Left renal pelvis (tissue), 4 donors: ENCODE measurements around the gene MBD3. TPM values are rescaled to one million over a fixed set of nuclear protein-coding genes. Genes with fewer than 3 reads are reported as not detected.

ENCODE experiments used
- DNase-seq, 4 donors: peaks; one replicate each; pipeline ENCODE4 v3.0.0-alpha.2; 2013; ENCODE audit warnings: low read depth in 4 of 4, low spot score in 3 of 4
- polyA plus RNA-seq, 4 donors: library from polyadenylated mRNA; unstranded; fragments of 120-200 nt; gene quantifications; one replicate each; pipeline ENCODE4 v1.2.1, GENCODE V29; 2013; ENCODE audit not compliant: insufficient read length in 4 of 4

The MBD3 gene
- polyA plus RNA-seq, 4 donors: 43.1 to 80.9 (median 44.9) TPM

GRCh38 chr19:1601613-1602064 lies 9.0 kb upstream of the MBD3 start:
- DNase-seq: no peak

GRCh38 chr19:1599460-1599846 lies 6.8 kb upstream of the MBD3 start:
- DNase-seq: no peak

- DNase-seq: no peak
Measured at GRCh38 chr19:1598777-1599459, 6.3 kb upstream of the MBD3 start.

DNA sequence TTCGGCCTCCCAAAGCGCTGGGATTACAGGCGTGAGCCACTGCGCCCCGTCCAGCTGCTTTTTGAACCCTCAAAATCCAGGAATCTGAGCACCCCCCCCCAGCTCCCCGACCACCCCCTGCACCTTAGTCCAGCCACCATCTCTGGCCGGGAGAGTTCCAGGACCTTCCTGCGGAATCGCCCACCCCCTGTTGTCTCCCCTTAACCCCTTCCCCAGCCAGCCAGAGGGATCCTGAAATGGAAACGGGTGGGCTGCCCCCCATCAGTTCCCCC lies 772 bp upstream of the MBD3 start:
- DNase-seq: no peak

DNA sequence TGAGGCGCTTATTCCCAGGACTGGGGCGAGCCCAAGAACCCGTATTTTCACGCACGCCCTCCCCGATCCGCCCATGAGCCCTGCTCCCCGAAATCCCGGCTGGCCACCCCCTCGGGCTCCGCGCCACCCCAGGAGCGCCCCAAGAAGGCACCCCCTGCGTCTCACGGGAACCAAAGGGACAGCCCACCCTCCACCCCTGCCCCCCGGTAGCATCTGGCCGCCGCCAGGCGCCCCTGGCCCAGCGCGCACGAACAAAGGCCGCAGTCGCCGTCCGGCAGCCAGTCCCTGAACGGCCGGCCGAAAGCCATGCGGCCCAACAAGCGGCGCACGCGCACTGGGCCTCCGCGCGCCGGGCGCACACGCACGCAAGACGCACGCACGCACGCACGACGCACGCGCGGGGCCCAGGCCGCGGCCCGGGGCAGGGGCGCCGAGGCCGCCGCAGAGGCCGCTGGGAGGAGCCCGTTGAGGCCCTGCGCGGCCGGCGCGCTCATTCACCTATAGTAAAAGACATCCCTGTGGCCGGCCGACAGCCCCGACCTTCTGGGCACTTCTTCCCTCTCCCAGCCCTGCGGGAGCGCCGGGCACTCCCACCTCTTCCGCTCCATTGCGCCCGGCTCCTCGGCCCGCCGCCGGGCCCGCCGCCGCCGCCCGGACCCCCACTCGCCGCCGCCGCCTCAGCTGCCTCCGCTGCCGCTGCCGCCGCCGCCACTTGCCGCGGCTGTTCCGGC lies 476 bp downstream of the MBD3 start:
- DNase-seq: peak; percentile 52 to 77 (median 74)

GRCh38 chr19:1591421-1592023 lies 1.1 kb downstream of the MBD3 start:
- no peak for DNase-seq

GRCh38 chr19:1590641-1591397 lies 1.8 kb downstream of the MBD3 start:
- no peak for DNase-seq

DNA sequence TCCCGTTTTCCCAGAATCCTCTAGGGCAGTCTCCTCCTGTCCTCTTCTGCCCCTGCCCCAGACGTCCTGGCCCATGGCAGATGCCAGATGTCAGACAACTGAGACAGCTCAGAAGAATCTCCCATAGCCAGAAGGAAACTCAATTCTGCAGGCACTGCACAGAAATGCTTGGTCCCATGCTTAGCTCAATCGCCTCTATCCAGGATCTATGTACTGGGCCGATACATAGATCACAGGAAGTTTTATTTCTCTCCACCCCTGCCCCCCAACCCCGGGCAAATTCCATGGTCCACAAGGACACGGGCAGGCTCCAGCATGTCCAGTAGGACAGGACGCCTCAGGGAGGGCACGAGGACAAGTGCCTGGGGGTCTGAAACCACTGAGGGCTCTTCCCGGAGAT lies 4.8 kb downstream of the MBD3 start:
- no peak for DNase-seq

GRCh38 chr19:1585243-1585580 lies 7.5 kb downstream of the MBD3 start:
- no peak for DNase-seq

- no peak for DNase-seq
Measured at GRCh38 chr19:1584500-1585242, 8.0 kb downstream of the MBD3 start.

DNA sequence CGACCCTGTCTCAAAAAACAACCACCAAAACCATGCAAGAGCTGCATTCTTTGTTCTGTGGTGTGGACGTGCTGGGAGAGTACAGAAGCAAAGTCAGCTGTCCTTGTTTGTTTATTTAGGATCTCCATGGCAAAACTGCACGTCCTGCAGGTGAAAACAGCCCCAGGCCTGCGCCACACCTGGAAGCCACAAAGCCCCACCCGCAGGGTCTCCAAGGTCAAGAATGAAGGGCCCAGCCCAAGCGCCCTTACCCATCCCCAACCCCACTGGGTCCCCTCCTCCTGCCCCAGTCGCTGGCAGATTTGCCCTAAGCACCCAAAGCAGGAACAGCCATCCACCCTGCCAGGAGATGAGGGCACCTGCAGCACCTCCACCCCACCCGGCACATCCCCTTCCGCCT lies 10.5 kb downstream of the MBD3 start:
- no peak for DNase-seq

DNA sequence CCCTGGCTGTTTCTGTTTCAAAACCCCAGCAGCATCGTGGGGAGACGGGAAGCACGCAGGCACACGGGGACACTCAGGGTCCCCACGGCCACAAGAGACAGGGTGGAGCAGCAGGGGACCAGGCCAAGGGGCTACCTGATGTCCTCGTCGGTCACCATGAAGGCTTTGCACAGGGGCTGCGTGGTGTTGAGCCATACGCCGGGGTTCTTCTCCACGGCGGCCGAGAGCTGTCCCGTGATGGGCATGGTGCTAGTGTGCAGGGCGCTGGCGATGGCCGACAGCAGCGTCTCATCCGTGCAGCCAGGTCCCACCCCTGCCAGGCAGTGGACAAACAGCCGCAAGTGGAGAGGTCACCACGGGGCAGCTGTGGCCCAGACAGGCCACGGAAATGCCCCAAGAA lies 11.7 kb downstream of the MBD3 start:
- DNase-seq: no peak

DNA sequence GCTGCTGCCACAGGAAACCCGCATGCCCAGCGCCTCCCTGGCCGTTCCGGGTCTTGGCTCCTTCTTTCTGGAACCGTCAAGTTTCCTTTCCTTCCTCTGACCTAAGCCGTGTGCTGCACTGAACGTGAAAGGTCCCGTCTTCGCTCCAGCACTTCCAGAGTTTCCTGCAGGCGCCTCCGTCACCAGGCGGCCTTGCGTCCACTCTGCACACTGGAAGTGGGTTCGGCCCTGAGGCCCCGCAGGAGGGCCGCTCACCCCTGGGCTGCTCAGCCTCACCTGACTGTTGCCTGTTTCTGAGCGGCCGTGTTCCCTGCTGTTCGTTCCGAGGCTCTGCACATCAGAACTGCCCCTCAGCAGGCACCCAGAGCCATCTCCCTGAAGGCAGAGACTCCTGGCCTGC lies 12.3 kb downstream of the MBD3 start:
- DNase-seq: no peak

DNA sequence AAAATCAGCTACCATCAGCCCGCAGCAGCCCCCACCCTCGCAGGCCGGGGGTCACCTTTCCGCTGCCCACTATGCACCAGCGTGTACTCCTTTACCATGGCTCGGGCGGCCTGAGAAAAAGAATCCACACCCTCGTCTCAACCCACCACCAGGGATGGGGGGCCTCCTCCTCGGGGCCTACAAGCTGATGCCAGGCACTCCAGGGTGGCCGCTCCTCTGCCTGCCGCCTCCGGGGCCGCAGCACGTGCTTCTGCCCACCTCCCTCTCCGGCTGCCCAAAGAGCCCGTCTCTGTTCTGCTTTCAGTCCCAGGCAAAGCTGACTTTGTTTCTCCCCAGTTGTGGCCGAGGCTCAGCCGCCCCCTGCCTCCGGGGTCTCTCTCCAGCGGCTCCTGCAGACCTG lies 13.4 kb downstream of the MBD3 start:
- DNase-seq: no peak

- no peak for DNase-seq
Measured at GRCh38 chr19:1577929-1578618, 14.6 kb downstream of the MBD3 start.

DNA sequence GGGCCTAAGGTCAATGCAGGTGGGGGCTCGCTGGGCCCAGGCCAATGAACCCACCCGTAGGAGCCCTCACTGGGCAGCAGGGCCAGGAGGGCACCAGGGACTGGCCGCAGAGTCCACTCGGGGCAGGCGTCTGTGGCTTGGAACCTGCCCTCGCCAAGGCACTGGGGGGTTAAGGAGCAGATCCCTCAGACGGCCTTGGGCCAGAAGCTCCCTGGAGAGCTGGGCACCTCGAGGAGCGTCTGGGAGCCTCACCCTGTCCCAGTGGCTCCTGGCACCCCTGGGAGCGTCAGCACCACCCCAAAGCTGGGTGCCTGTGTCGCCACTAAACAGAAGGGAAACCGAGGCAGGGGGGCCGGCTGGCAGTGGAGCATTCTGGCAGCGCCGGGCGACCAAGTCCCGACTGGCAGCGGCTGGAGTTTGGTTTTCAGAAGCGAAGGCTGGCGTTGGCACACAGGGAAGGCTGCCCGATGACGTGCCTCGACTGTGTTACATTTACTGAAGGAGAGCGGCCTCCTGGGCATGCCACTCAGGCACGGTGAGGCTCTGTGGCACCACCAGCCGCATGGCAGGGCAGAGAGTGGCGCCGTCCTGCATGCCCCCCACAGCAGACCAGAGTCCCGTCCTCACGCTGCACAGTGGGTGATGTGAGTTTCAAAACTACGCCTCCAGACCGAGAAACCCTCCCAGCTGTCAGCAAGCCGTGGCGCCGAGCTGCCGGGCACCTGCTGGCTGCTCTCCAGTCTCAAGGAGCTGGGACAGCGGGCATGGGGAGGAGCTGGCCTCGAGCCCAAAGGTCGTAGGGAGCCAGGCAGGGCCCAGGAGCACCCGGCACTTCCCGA lies 15.4 kb downstream of the MBD3 start:
- DNase-seq: no peak

GRCh38 chr19:1576242-1577089 lies 16.2 kb downstream of the MBD3 start:
- no peak for DNase-seq
